Astrocyte (in vitro differentiated cells and primary cell): ENCODE results near the gene ASB5. TPM values are rescaled to one million over a fixed set of nuclear protein-coding genes. Genes with fewer than 3 reads are reported as not detected.

Source experiments
- DNase-seq: peaks from one replicate; pipeline ENCODE4 v3.0.0-alpha.2; 2010; ENCODE audit warnings: low read depth
- FAIRE-seq: peaks from 2 replicates; lab custom pipeline; 2011; peaks lifted over from hg19 to GRCh38; lab: Jason Lieb, UNC
- H2AFZ ChIP-seq: 2 replicates; pipeline ENCODE4 v1.6.0; 2012; ENCODE audit warnings: low read depth, low read length, inconsistent platforms
- H3K27ac ChIP-seq: 2 replicates; pipeline ENCODE4 v1.5.1; 2011; ENCODE audit warnings: low read depth, low read length, inconsistent platforms
- H3K27me3 ChIP-seq: 2 replicates; pipeline ENCODE4 v1.6.0; 2011; ENCODE audit warnings: low read length, inconsistent platforms; ENCODE audit not compliant: insufficient read depth
- H3K36me3 ChIP-seq: 2 replicates; pipeline ENCODE4 v1.5.1; 2011; ENCODE audit warnings: low read length, inconsistent platforms; ENCODE audit not compliant: insufficient read depth
- H3K4me1 ChIP-seq: 2 replicates; pipeline ENCODE4 v1.5.1; 2011; ENCODE audit warnings: low read length, inconsistent platforms; ENCODE audit not compliant: insufficient read depth
- H3K4me2 ChIP-seq: 2 replicates; pipeline ENCODE4 v1.6.0; 2012; ENCODE audit warnings: low read length, inconsistent platforms
- H3K4me3 ChIP-seq: 2 replicates; pipeline ENCODE4 v1.5.1; 2011; ENCODE audit warnings: low read depth, mild to moderate bottlenecking, low read length, inconsistent platforms; ENCODE audit not compliant: insufficient read depth
- H3K79me2 ChIP-seq: 2 replicates; pipeline ENCODE4 v1.6.0; 2012; ENCODE audit warnings: mild to moderate bottlenecking, low read length, inconsistent platforms; ENCODE audit not compliant: insufficient read depth
- H3K9ac ChIP-seq: 2 replicates; pipeline ENCODE4 v1.6.0; 2012; ENCODE audit warnings: mild to moderate bottlenecking, low read length, inconsistent platforms
- H3K9me3 ChIP-seq: 2 replicates; pipeline ENCODE4 v1.5.1; 2012; ENCODE audit warnings: low read depth, mild to moderate bottlenecking, low read length, inconsistent platforms; ENCODE audit not compliant: insufficient read depth
- H4K20me1 ChIP-seq: 2 replicates; pipeline ENCODE4 v1.6.0; 2012; ENCODE audit warnings: low read length, inconsistent platforms; ENCODE audit not compliant: insufficient read depth
- H3K27ac Mint-ChIP-seq: one replicate; pipeline ENCODE4 v1.8.0; 2021; ENCODE audit warnings: mild to moderate bottlenecking, mixed read lengths; ENCODE audit not compliant: unreplicated experiment
- H3K27me3 Mint-ChIP-seq: one replicate; pipeline ENCODE4 v1.8.0; 2021; ENCODE audit warnings: low read depth, mixed read lengths; ENCODE audit not compliant: unreplicated experiment
- H3K36me3 Mint-ChIP-seq: one replicate; pipeline ENCODE4 v1.8.0; 2021; ENCODE audit warnings: low read depth, mixed read lengths; ENCODE audit not compliant: unreplicated experiment
- H3K4me1 Mint-ChIP-seq: one replicate; pipeline ENCODE4 v1.8.0; 2021; ENCODE audit warnings: low read depth, mixed read lengths; ENCODE audit not compliant: unreplicated experiment
- H3K4me3 Mint-ChIP-seq: one replicate; pipeline ENCODE4 v1.8.0; 2021; ENCODE audit warnings: mild to moderate bottlenecking, moderate library complexity, mixed read lengths; ENCODE audit not compliant: unreplicated experiment
- H3K9me3 Mint-ChIP-seq: one replicate; pipeline ENCODE4 v1.8.0; 2021; ENCODE audit warnings: mild to moderate bottlenecking, mixed read lengths; ENCODE audit not compliant: unreplicated experiment
- CTCF ChIP-seq: IDR thresholded peaks from 2 replicates; pipeline ENCODE4 v1.5.1; 2011; ENCODE audit warnings: low read depth, mild to moderate bottlenecking, inconsistent platforms, low read length, moderate library complexity; ENCODE audit not compliant: insufficient read depth
- EZH2 ChIP-seq: IDR thresholded peaks from 2 replicates; pipeline ENCODE4 v1.6.1; 2012; ENCODE audit warnings: mild to moderate bottlenecking, low read length, inconsistent platforms; ENCODE audit not compliant: insufficient read depth
- total RNA-seq: library from RNA; stranded (reverse); gene quantifications from 2 replicates; pipeline ENCODE4 v1.2.1, GENCODE V29; 2021

Gene ASB5
- total RNA-seq, 1 donor from 2014 or later: 0.43 TPM

GRCh38 chr4:176292920-176293319 is 23.9 kb upstream of the ASB5 start:
- H3K27ac ChIP-seq: no peak overlapping the region
- H3K4me3 ChIP-seq: no peak overlapping the region
- H3K79me2 ChIP-seq: no peaks in the 10 kb centered on the region
- no peak overlapping the region for H3K4me3 Mint-ChIP-seq
- no peak overlapping the region for H3K9ac ChIP-seq
- no peaks in the 10 kb centered on the region for H3K36me3 Mint-ChIP-seq
- DNase-seq (no peak), FAIRE-seq (no peak)
- H3K4me2 ChIP-seq: no peak overlapping the region
- H3K9me3 ChIP-seq: no peaks in the 10 kb centered on the region
- no peak overlapping the region for H3K27ac Mint-ChIP-seq
- no peaks in the 10 kb centered on the region for H3K27me3 Mint-ChIP-seq
- H3K27me3 ChIP-seq: no peaks in the 10 kb centered on the region
- H2AFZ ChIP-seq: no peak overlapping the region
- TF ChIP-seq EZH2 (no peak), CTCF (no peak)
- H3K36me3 ChIP-seq: no peaks in the 10 kb centered on the region
- H3K9me3 Mint-ChIP-seq: no peaks in the 10 kb centered on the region
- no peaks in the 10 kb centered on the region for H3K4me1 Mint-ChIP-seq
- no peaks in the 10 kb centered on the region for H3K4me1 ChIP-seq
- no peaks in the 10 kb centered on the region for H4K20me1 ChIP-seq

GRCh38 chr4:176291748-176292147 is 22.7 kb upstream of the ASB5 start:
- no peak for FAIRE-seq
- H3K9me3 ChIP-seq: no peaks in the 10 kb centered on the region
- TF ChIP-seq CTCF (no peak), EZH2 (no peak)
- Mint-ChIP-seq H3K4me3 (no peak overlapping the region), H3K9me3 (no peaks in the 10 kb centered on the region), H3K27ac (no peak overlapping the region), H3K4me1 (no peaks in the 10 kb centered on the region), H3K36me3 (no peaks in the 10 kb centered on the region), H3K27me3 (no peaks in the 10 kb centered on the region)
- no peak overlapping the region for H3K4me2 ChIP-seq
- H3K27ac ChIP-seq: no peak overlapping the region
- no peaks in the 10 kb centered on the region for H3K4me1 ChIP-seq
- no peaks in the 10 kb centered on the region for H4K20me1 ChIP-seq
- H3K9ac ChIP-seq: no peak overlapping the region
- H2AFZ ChIP-seq: no peak overlapping the region
- no peaks in the 10 kb centered on the region for H3K27me3 ChIP-seq
- no peaks in the 10 kb centered on the region for H3K36me3 ChIP-seq
- no peak overlapping the region for H3K4me3 ChIP-seq
- H3K79me2 ChIP-seq: no peaks in the 10 kb centered on the region
- DNase-seq: no peak

GRCh38 chr4:176290520-176290919 is 21.5 kb upstream of the ASB5 start:
- no peaks in the 10 kb centered on the region for H3K36me3 ChIP-seq
- H4K20me1 ChIP-seq: no peaks in the 10 kb centered on the region
- H3K36me3 Mint-ChIP-seq: no peaks in the 10 kb centered on the region
- no peaks in the 10 kb centered on the region for H3K4me1 ChIP-seq
- H3K9me3 ChIP-seq: no peaks in the 10 kb centered on the region
- H3K79me2 ChIP-seq: no peaks in the 10 kb centered on the region
- H3K27ac Mint-ChIP-seq: no peak overlapping the region
- H3K4me3 Mint-ChIP-seq: no peak overlapping the region
- no peak for FAIRE-seq
- DNase-seq: no peak
- H3K27ac ChIP-seq: no peak overlapping the region
- no peaks in the 10 kb centered on the region for H3K27me3 Mint-ChIP-seq
- no peak overlapping the region for H3K4me3 ChIP-seq
- H3K4me1 Mint-ChIP-seq: no peaks in the 10 kb centered on the region
- TF ChIP-seq CTCF (no peak), EZH2 (no peak)
- H2AFZ ChIP-seq: no peak overlapping the region
- H3K9ac ChIP-seq: no peak overlapping the region
- no peak overlapping the region for H3K4me2 ChIP-seq
- H3K27me3 ChIP-seq: no peaks in the 10 kb centered on the region
- no peaks in the 10 kb centered on the region for H3K9me3 Mint-ChIP-seq
